H9 (cell line): ENCODE measurements around the gene TTC28. TPM values are rescaled to one million over a fixed set of nuclear protein-coding genes. Genes with fewer than 3 reads are reported as not detected.

Experiments
- DNase-seq: peaks from one replicate; pipeline ENCODE4 v3.0.0-alpha.2; 2017
- H2AFZ ChIP-seq: one replicate; pipeline ENCODE4 v1.6.1; 2013; ENCODE audit warnings: mild to moderate bottlenecking, low read length, control low read depth, moderate library complexity
- H2AK5ac ChIP-seq: 2 replicates; pipeline ENCODE4 v1.6.1; 2013; ENCODE audit warnings: low read length, control low read depth, mixed read lengths; ENCODE audit not compliant: insufficient read length
- H2BK120ac ChIP-seq: one replicate; pipeline ENCODE4 v1.6.1; 2013; ENCODE audit warnings: low read depth, mild to moderate bottlenecking, low read length, control low read depth, inconsistent platforms; ENCODE audit not compliant: poor library complexity, severe bottlenecking
- H2BK12ac ChIP-seq: 2 replicates; pipeline ENCODE4 v1.6.1; 2013; ENCODE audit warnings: low read length, control low read depth, mixed read lengths, low read depth; ENCODE audit not compliant: insufficient read length
- H2BK15ac ChIP-seq: 2 replicates; pipeline ENCODE4 v1.6.1; 2013; ENCODE audit warnings: low read depth, low read length, control low read depth
- H2BK20ac ChIP-seq: one replicate; pipeline ENCODE4 v1.6.1; 2013; ENCODE audit warnings: low read depth, mild to moderate bottlenecking, low read length, control low read depth, inconsistent platforms; ENCODE audit not compliant: poor library complexity, severe bottlenecking
- H2BK5ac ChIP-seq: 2 replicates; pipeline ENCODE4 v1.6.1; 2013; ENCODE audit warnings: low read length, control low read depth, mixed read lengths; ENCODE audit not compliant: insufficient read length
- H3K14ac ChIP-seq: 2 replicates; pipeline ENCODE4 v1.6.1; 2013; ENCODE audit warnings: low read length, control low read depth; ENCODE audit not compliant: insufficient read depth
- H3K18ac ChIP-seq: 2 replicates; pipeline ENCODE4 v1.6.1; 2013; ENCODE audit warnings: low read depth, mild to moderate bottlenecking, mixed read lengths, low read length, control low read depth; ENCODE audit not compliant: insufficient read length
- H3K23ac ChIP-seq: 2 replicates; pipeline ENCODE4 v1.6.1; 2013; ENCODE audit warnings: low read length, control low read depth, mixed read lengths, low read depth; ENCODE audit not compliant: insufficient read length
- H3K23me2 ChIP-seq: 2 replicates; pipeline ENCODE4 v1.6.1; 2013; ENCODE audit warnings: low read depth, mild to moderate bottlenecking, mixed read lengths, low read length, control low read depth; ENCODE audit not compliant: insufficient read length, poor library complexity, severe bottlenecking
- H3K27ac ChIP-seq: 2 replicates; pipeline ENCODE4 v1.5.1; 2013; ENCODE audit warnings: low read length, control low read depth, mixed read lengths, low read depth; ENCODE audit not compliant: insufficient read length
- H3K27me3 ChIP-seq: 2 replicates; pipeline ENCODE4 v1.6.1; 2013; ENCODE audit warnings: low read length, control low read depth, inconsistent platforms; ENCODE audit not compliant: insufficient read depth
- H3K4ac ChIP-seq: 2 replicates; pipeline ENCODE4 v1.6.1; 2013; ENCODE audit warnings: low read depth, mild to moderate bottlenecking, control low read depth, inconsistent platforms, low read length, moderate library complexity
- H3K4me1 ChIP-seq: 2 replicates; pipeline ENCODE4 v1.6.1; 2013; ENCODE audit warnings: low read length, control low read depth, inconsistent platforms; ENCODE audit not compliant: insufficient read depth
- H3K4me2 ChIP-seq: 2 replicates; pipeline ENCODE4 v1.6.1; 2013; ENCODE audit warnings: low read length, control low read depth, mixed read lengths; ENCODE audit not compliant: insufficient read length, insufficient read depth
- H3K56ac ChIP-seq: 2 replicates; pipeline ENCODE4 v1.6.1; 2013; ENCODE audit warnings: low read depth, mild to moderate bottlenecking, mixed read lengths, low read length, control low read depth; ENCODE audit not compliant: insufficient read length
- H3K79me1 ChIP-seq: 2 replicates; pipeline ENCODE4 v1.6.1; 2013; ENCODE audit warnings: low read depth, mild to moderate bottlenecking, moderate library complexity, low read length, control low read depth, inconsistent platforms; ENCODE audit not compliant: insufficient read depth, poor library complexity, severe bottlenecking
- H3K79me2 ChIP-seq: 2 replicates; pipeline ENCODE4 v1.6.1; 2013; ENCODE audit warnings: low read length, control low read depth, inconsistent platforms; ENCODE audit not compliant: insufficient read depth
- H3K9ac ChIP-seq: 2 replicates; pipeline ENCODE4 v1.6.1; 2013; ENCODE audit warnings: low read length, control low read depth, mixed read lengths; ENCODE audit not compliant: insufficient read length; ENCODE audit errors: extremely low read depth
- H3K9me3 ChIP-seq: one replicate; pipeline ENCODE4 v1.6.1; 2013; ENCODE audit warnings: low read depth, low read length, inconsistent platforms; ENCODE audit not compliant: control insufficient read depth
- H3T11ph ChIP-seq: one replicate; pipeline ENCODE4 v1.6.1; 2013; ENCODE audit warnings: mild to moderate bottlenecking, low read length, control low read depth, inconsistent platforms
- H4K20me1 ChIP-seq: one replicate; pipeline ENCODE4 v1.6.1; 2013; ENCODE audit not compliant: control insufficient read depth, insufficient read length, insufficient read depth
- H4K5ac ChIP-seq: 2 replicates; pipeline ENCODE4 v1.6.1; 2013; ENCODE audit warnings: low read depth, mild to moderate bottlenecking, mixed read lengths, low read length, control low read depth; ENCODE audit not compliant: insufficient read length
- H4K8ac ChIP-seq: replicated peaks from 2 replicates; pipeline ENCODE4 v1.6.1; 2013; ENCODE audit warnings: low read length, control low read depth, mixed read lengths, low read depth; ENCODE audit not compliant: insufficient read length
- H4K91ac ChIP-seq: 2 replicates; pipeline ENCODE4 v1.6.1; 2013; ENCODE audit warnings: low read depth, mild to moderate bottlenecking, moderate library complexity, mixed read lengths, low read length, control low read depth; ENCODE audit not compliant: insufficient read length
- H3K27ac Mint-ChIP-seq, 3 experiments: 2 replicates in 2 of 3; 3 replicates in 1 of 3; pipeline ENCODE4 v1.8.0; 2020 to 2021; ENCODE audit warnings: mixed read lengths in 3 of 3, mild to moderate bottlenecking in 1 of 3, moderate library complexity in 1 of 3
- H3K27me3 Mint-ChIP-seq: 2 replicates; pipeline ENCODE4 v1.8.0; 2021; ENCODE audit warnings: low read depth, mild to moderate bottlenecking, moderate library complexity, mixed read lengths
- H3K36me3 Mint-ChIP-seq, 3 experiments: 2 replicates in 2 of 3; 3 replicates in 1 of 3; pipeline ENCODE4 v1.8.0; 2020 to 2021; ENCODE audit warnings: low read depth in 3 of 3, mixed read lengths in 3 of 3; ENCODE audit not compliant: insufficient read depth in 1 of 3
- H3K4me1 Mint-ChIP-seq, 2 experiments: 2 replicates each; pipeline ENCODE4 v1.8.0; 2020; ENCODE audit warnings: mixed read lengths in 2 of 2
- H3K4me3 Mint-ChIP-seq, 2 experiments: 2 replicates in 1 of 2; 3 replicates in 1 of 2; pipeline ENCODE4 v1.8.0; 2020 to 2021; ENCODE audit warnings: mild to moderate bottlenecking in 2 of 2, mixed read lengths in 2 of 2, moderate library complexity in 1 of 2
- H3K9me3 Mint-ChIP-seq, 2 experiments: 2 replicates in 1 of 2; 3 replicates in 1 of 2; pipeline ENCODE4 v1.8.0; 2020; ENCODE audit warnings: mild to moderate bottlenecking in 2 of 2, mixed read lengths in 2 of 2, moderate library complexity in 1 of 2
- CTCF ChIP-seq: fragments of 200-600 bp; sonication (generic); conservative IDR thresholded peaks from 3 replicates; pipeline ENCODE4 v1.8.0; 2021; ENCODE audit warnings: antibody characterized with exemption, mild to moderate bottlenecking
- WGBS: extraction: QIAGEN DNeasy Blood & Tissue Kit; methylation state at CpG from one replicate; pipeline ENCODE4 v1.1.7; 2013; ENCODE audit warnings: missing lambda C conversion rate, low lambda C conversion rate, mixed read lengths; ENCODE audit not compliant: insufficient read length; ENCODE audit errors: extremely low coverage; 5-methylcytosine and 5-hydroxymethylcytosine counted together
- total RNA-seq: library from RNA; stranded (reverse); gene quantifications from 2 replicates; pipeline ENCODE4 v1.2.1, GENCODE V29; 2021

TTC28 gene
- total RNA-seq, 1 experiment from 2014 or later: 13.6 TPM

GRCh38 chr22:28604966-28605761 lies 74.5 kb downstream of the TTC28 start:
- H3K36me3 Mint-ChIP-seq: no peaks in the 10 kb centered on the region
- H3K79me1 ChIP-seq: no peaks in the 10 kb centered on the region
- no peak overlapping the region for H3K4ac ChIP-seq
- no peak overlapping the region for H2AFZ ChIP-seq
- no peak overlapping the region for H2AK5ac ChIP-seq
- WGBS: no CpG with 5 or more reads among the region's 2 CpGs
- no peak overlapping the region for H2BK20ac ChIP-seq
- no peaks in the 10 kb centered on the region for H3K79me2 ChIP-seq
- H2BK120ac ChIP-seq: no peak overlapping the region
- H4K91ac ChIP-seq: no peak overlapping the region
- no peak for TF ChIP-seq CTCF
- DNase-seq: no peak
- H3K9me3 Mint-ChIP-seq: no peaks in the 10 kb centered on the region; a peak in 1 of 5 replicates
- H3K27ac ChIP-seq: no peak overlapping the region
- H3K23ac ChIP-seq: no peak overlapping the region
- peaks cover 13 to 17% of the 10 kb centered on the region in 2 experiments for H3K4me1 Mint-ChIP-seq
- no peak overlapping the region for H3K56ac ChIP-seq
- H3K27me3 ChIP-seq: no peaks in the 10 kb centered on the region
- H3K14ac ChIP-seq: no peak overlapping the region
- H3K4me1 ChIP-seq: no peaks in the 10 kb centered on the region; the same call in 1 of the 2 replicates
- H3K4me2 ChIP-seq: no peak overlapping the region
- no peaks in the 10 kb centered on the region for H3K23me2 ChIP-seq
- no peak overlapping the region for H3K9ac ChIP-seq
- H4K8ac ChIP-seq: no peak overlapping the region
- H2BK15ac ChIP-seq: no peak overlapping the region
- H3T11ph ChIP-seq: no peak overlapping the region
- H4K20me1 ChIP-seq: no peaks in the 10 kb centered on the region
- H2BK12ac ChIP-seq: no peak overlapping the region
- H4K5ac ChIP-seq: no peak overlapping the region
- no peaks in the 10 kb centered on the region for H3K9me3 ChIP-seq
- no peak overlapping the region for H3K18ac ChIP-seq
- no peak overlapping the region for H2BK5ac ChIP-seq
- H3K27me3 Mint-ChIP-seq: no peaks in the 10 kb centered on the region
- H3K4me3 Mint-ChIP-seq: no peak overlapping the region
- H3K27ac Mint-ChIP-seq: peak overlapping the region in 1 of 3 experiments; percentile 59; a peak in 2 of 7 replicates
